GM12878 (cell line): Measurements from ENCODE around the gene GSK3A. TPM values are rescaled to one million over a fixed set of nuclear protein-coding genes. Genes with fewer than 3 reads are reported as not detected.

ENCODE experiments used
- ATAC-seq: fragments of 200-7000 bp; cut with Tn5 transposase; 3 replicates; pipeline ENCODE4 v1.9.1; 2020; ENCODE audit warnings: mild to moderate bottlenecking, moderate library complexity
- BruUV-seq: library from RNA; stranded (reverse); fragments of 400-500 nt; replicated peaks from 2 replicates; lab custom pipeline; 2021; lab: Mats Ljungman, UMichigan
- CTCF ChIA-PET: fragments of 300-600 bp; sonication (Branson Sonifier 250); formaldehyde crosslinking; extraction: SDS; loops from one replicate; lab custom pipeline; 2021; ENCODE audit warnings: inconsistent platforms; lab: Yijun Ruan, JAX
- POLR2A ChIA-PET: fragments of 350-600 bp; formaldehyde crosslinking; extraction: SDS; loops from one replicate; lab custom pipeline; 2021; ENCODE audit warnings: inconsistent platforms; lab: Charles Lee
- RAD21 ChIA-PET: fragments of 300-600 bp; sonication (Branson Sonifier 250); formaldehyde crosslinking; loops from one replicate; lab custom pipeline; 2023; ENCODE audit warnings: antibody characterized with exemption; ENCODE audit not compliant: unreplicated experiment; lab: Charles Lee
- SMC1A ChIA-PET: fragments of 300-600 bp; sonication (Branson Sonifier 250); formaldehyde crosslinking; loops from one replicate; lab custom pipeline; 2023; ENCODE audit not compliant: unreplicated experiment, uncharacterized antibody; lab: Charles Lee
- DNase-seq: peaks from one replicate; pipeline ENCODE4 v3.0.0-alpha.2; 2011; ENCODE audit warnings: low read depth, low spot score
- FAIRE-seq: peaks from 3 replicates; lab custom pipeline; 2011; peaks lifted over from hg19 to GRCh38; lab: Jason Lieb, UNC
- H2AFZ ChIP-seq: 2 replicates; pipeline ENCODE4 v1.6.0; 2011; ENCODE audit warnings: low read depth, low read length, control low read depth; ENCODE audit not compliant: control insufficient read depth
- H3K27ac ChIP-seq: 2 replicates; pipeline ENCODE4 v1.5.1; 2011; ENCODE audit warnings: control low read depth; ENCODE audit not compliant: control insufficient read depth, insufficient read depth
- H3K27me3 ChIP-seq, 2 experiments: replicated peaks in 1 of 2; 2 replicates each; pipeline versions ENCODE4 v1.6.0 to v1.6.1; 2011; ENCODE audit warnings: low read length in 1 of 2; ENCODE audit not compliant: control insufficient read depth in 2 of 2, insufficient read depth in 2 of 2
- H3K36me3 ChIP-seq, 2 experiments: 2 replicates each; pipeline ENCODE4 v1.5.1; 2011; ENCODE audit warnings: low read length in 1 of 2; ENCODE audit not compliant: control insufficient read depth in 2 of 2, insufficient read depth in 2 of 2
- H3K4me1 ChIP-seq: 2 replicates; pipeline ENCODE4 v1.6.1; 2011; ENCODE audit warnings: mild to moderate bottlenecking, low read length, moderate library complexity, mixed read lengths; ENCODE audit not compliant: control insufficient read depth, insufficient read depth
- H3K4me2 ChIP-seq: 2 replicates; pipeline ENCODE4 v1.6.0; 2011; ENCODE audit warnings: control low read depth; ENCODE audit not compliant: control insufficient read depth, insufficient read depth
- H3K4me3 ChIP-seq: fragments of 200-600 bp; sonication (generic); 2 replicates; pipeline ENCODE4 v1.5.1; 2016
- H3K79me2 ChIP-seq: 2 replicates; pipeline ENCODE4 v1.6.0; 2011; ENCODE audit warnings: low read length; ENCODE audit not compliant: control insufficient read depth, insufficient read depth
- H3K9ac ChIP-seq: 2 replicates; pipeline ENCODE4 v1.8.0; 2011; ENCODE audit warnings: low read length, control low read depth, mixed read lengths; ENCODE audit not compliant: control insufficient read depth, insufficient read depth
- H3K9me3 ChIP-seq: replicated peaks from 3 replicates; pipeline ENCODE4 v1.5.1; 2011; ENCODE audit warnings: mild to moderate bottlenecking, low read length; ENCODE audit not compliant: control insufficient read depth, insufficient read depth
- H4K20me1 ChIP-seq: 2 replicates; pipeline ENCODE4 v1.6.0; 2011; ENCODE audit not compliant: control insufficient read depth, insufficient read depth
- CHD2 ChIP-seq: IDR thresholded peaks from 2 replicates; pipeline ENCODE4 v1.6.1; 2011; ENCODE audit warnings: low read depth, low read length, improper control_type of control experiment, borderline replicate concordance
- EGR1 ChIP-seq, 2 experiments: IDR thresholded peaks; 1 replicate in 1 of 2; 2 replicates in 1 of 2; pipeline ENCODE4 v1.6.1; 2011 to 2012; ENCODE audit warnings: low read depth in 2 of 2, low read length in 2 of 2, borderline replicate concordance in 1 of 2, mild to moderate bottlenecking in 1 of 2, moderate library complexity in 1 of 2
- GATAD2B ChIP-seq: fragments of 450-650 bp; conservative IDR thresholded peaks from 2 replicates; pipeline ENCODE4 v1.6.1; 2017; ENCODE audit warnings: low read depth, mild to moderate bottlenecking, moderate library complexity
- IKZF2 ChIP-seq, 2 experiments: fragments of 450-650 bp; IDR thresholded peaks; 2 replicates each; pipeline ENCODE4 v1.6.1; 2017; ENCODE audit warnings: mild to moderate bottlenecking in 2 of 2, moderate library complexity in 2 of 2
- MEF2A ChIP-seq: IDR thresholded peaks from 2 replicates; pipeline ENCODE4 v1.6.1; 2011; ENCODE audit warnings: low read depth, mild to moderate bottlenecking, low read length, moderate library complexity; ENCODE audit not compliant: insufficient read depth
- NBN ChIP-seq: fragments of 450-650 bp; IDR thresholded peaks from 2 replicates; pipeline ENCODE4 v1.6.1; 2016
- NFXL1 ChIP-seq: fragments of 450-650 bp; IDR thresholded peaks from 2 replicates; pipeline ENCODE4 v1.6.1; 2017; ENCODE audit warnings: antibody characterized with exemption, mild to moderate bottlenecking, borderline replicate concordance
- NFYB ChIP-seq: IDR thresholded peaks from 2 replicates; pipeline ENCODE4 v1.6.1; 2011; ENCODE audit warnings: low read depth, mild to moderate bottlenecking, low read length, improper control_type of control experiment, moderate library complexity; ENCODE audit not compliant: insufficient read depth
- PAX5 ChIP-seq: IDR thresholded peaks from 2 replicates; pipeline ENCODE4 v1.6.1; 2011; ENCODE audit warnings: low read depth, low read length, borderline replicate concordance
- RFX5 ChIP-seq: IDR thresholded peaks from 2 replicates; pipeline ENCODE4 v1.6.1; 2011; ENCODE audit warnings: low read depth, low read length, improper control_type of control experiment
- SREBF1 ChIP-seq: IDR thresholded peaks from 2 replicates; pipeline ENCODE4 v1.6.1; 2012; ENCODE audit warnings: mild to moderate bottlenecking, low read length
- TCF7 ChIP-seq: IDR thresholded peaks from 2 replicates; pipeline ENCODE4 v1.6.1; 2014; ENCODE audit warnings: antibody characterized with exemption, borderline replicate concordance
- YBX1 ChIP-seq: fragments of 450-650 bp; IDR thresholded peaks from 2 replicates; pipeline ENCODE4 v1.6.1; 2016; ENCODE audit warnings: antibody characterized with exemption
- YY1 ChIP-seq: IDR thresholded peaks from 2 replicates; pipeline ENCODE4 v1.6.1; 2011; ENCODE audit warnings: low read depth, mild to moderate bottlenecking, low read length
- WGBS: methylation state at CpG from one replicate; pipeline ENCODE4 v1.1.6; 2016; ENCODE audit warnings: low lambda C conversion rate; ENCODE audit not compliant: insufficient replicate concordance, insufficient coverage; ENCODE audit errors: missing lambda C conversion rate; 5-methylcytosine and 5-hydroxymethylcytosine counted together
- in situ Hi-C: fragments of 300-500 bp; cut with MboI; formaldehyde crosslinking; loops from 9 replicates; pipeline ENCODE4 v1.14.3; 2018; ENCODE audit warnings: mixed read lengths
- intact Hi-C: fragments of 100-400 bp; cut with micrococcal nuclease; formaldehyde crosslinking; loops from one replicate; pipeline ENCODE4 v1.14.2; 2022; ENCODE audit not compliant: unreplicated experiment
- polyA plus RNA-seq, 11 experiments: library from polyadenylated mRNA; depleted of rRNA in 4 of 11; unstranded in 6 of 11; stranded (reverse) in 5 of 11; fragments of >200 nt; fragmentation: Nextera tagmentation in 4 of 11; fragmentation: Illumina TruSeq in 1 of 11; extraction: Ambion mirVana in 4 of 11; extraction: Trizol in 1 of 11; gene quantifications; 1 replicate in 1 of 11; 2 replicates in 10 of 11; pipeline versions ENCODE4 v1.2.1 to v1.2.3, GENCODE V29; 2011 to 2016; ENCODE audit warnings: inconsistent platforms in 2 of 11, missing spikeins in 2 of 11, low read depth in 1 of 11
- total RNA-seq, 4 experiments: library from RNA; depleted of rRNA in 3 of 4; stranded (reverse); fragments of >200 nt in 3 of 4; fragmentation: Illumina TruSeq in 1 of 4; extraction: Trizol in 1 of 4; gene quantifications; 2 replicates each; pipeline versions ENCODE4 v1.2.1 to v1.2.3, GENCODE V29; 2013 to 2021
- TF ChIP-seq, protein P1 (sequence below): fragments of 450-650 bp; IDR thresholded peaks from 2 replicates; pipeline ENCODE4 v1.6.1; 2017; ENCODE audit warnings: mild to moderate bottlenecking
- TF ChIP-seq, protein P2 (sequence below): IDR thresholded peaks from 2 replicates; pipeline ENCODE4 v1.6.1; 2012; ENCODE audit warnings: mild to moderate bottlenecking, low read depth, low read length
- TF ChIP-seq, protein P3 (sequence below), 3 experiments: IDR thresholded peaks in 2 of 3; conservative IDR thresholded peaks in 1 of 3; 2 replicates each; pipeline ENCODE4 v1.5.1; 2011; ENCODE audit warnings: low read depth in 3 of 3, low read length in 3 of 3, mild to moderate bottlenecking in 3 of 3, control low read depth in 2 of 3, moderate library complexity in 2 of 3, inconsistent platforms in 1 of 3, mixed read lengths in 1 of 3; ENCODE audit not compliant: control insufficient read depth in 2 of 3, insufficient read depth in 1 of 3; ENCODE audit errors: extremely low read depth in 1 of 3

GSK3A gene
- total and polyA plus RNA-seq, 10 of the 15 experiments (the other 5 are each of a cell fraction or from before 2014, with no cell fraction given), result 1.00 to 47.9 (median 15.2) TPM

DNA sequence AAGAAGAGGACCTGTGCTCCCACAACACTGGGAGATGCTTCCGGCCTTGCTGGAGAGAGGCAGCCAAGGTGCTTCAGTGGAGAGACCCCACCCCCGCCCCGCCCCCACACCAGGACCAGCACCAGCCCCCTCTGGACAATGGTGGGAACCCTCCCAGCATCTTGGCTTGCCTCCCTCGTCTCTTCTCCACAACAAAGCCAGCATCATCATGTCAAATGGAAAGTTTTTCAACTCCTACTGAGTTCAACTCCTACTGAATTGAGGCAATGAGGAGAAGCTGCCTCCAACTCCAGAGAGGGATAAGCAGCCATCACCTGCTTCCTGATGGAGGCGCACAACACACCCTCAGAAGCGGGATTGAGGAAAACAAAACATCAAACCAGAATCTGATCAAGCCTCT, 37.7 kb downstream of the GSK3A start (continued):
- TF ChIP-seq, protein P1, sequence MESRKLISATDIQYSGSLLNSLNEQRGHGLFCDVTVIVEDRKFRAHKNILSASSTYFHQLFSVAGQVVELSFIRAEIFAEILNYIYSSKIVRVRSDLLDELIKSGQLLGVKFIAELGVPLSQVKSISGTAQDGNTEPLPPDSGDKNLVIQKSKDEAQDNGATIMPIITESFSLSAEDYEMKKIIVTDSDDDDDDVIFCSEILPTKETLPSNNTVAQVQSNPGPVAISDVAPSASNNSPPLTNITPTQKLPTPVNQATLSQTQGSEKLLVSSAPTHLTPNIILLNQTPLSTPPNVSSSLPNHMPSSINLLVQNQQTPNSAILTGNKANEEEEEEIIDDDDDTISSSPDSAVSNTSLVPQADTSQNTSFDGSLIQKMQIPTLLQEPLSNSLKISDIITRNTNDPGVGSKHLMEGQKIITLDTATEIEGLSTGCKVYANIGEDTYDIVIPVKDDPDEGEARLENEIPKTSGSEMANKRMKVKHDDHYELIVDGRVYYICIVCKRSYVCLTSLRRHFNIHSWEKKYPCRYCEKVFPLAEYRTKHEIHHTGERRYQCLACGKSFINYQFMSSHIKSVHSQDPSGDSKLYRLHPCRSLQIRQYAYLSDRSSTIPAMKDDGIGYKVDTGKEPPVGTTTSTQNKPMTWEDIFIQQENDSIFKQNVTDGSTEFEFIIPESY, result no peak
- TF ChIP-seq SREBF1, result no peak

DNA sequence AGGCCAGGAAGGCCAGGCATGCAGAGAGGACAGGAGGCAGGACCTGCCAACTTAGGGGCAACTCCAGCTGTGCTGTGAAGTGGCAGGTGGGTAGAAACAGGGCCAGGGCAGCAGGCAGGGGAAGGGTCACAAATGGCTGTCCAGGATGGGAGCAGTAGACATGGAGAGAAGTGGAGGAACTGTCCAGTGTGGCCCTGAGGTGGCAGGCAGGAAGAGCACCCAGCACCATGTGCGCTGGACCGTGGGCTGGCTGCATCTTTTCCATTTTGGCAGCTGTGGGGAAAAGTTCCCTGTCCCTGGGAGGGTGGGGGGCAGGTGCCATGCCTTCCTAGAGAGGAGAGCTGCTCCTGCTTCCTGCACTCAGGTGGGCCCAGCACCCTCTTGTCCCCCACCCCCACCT, 38.7 kb downstream of the GSK3A start:
- no peak overlapping the region for H3K4me3 ChIP-seq
- H3K9me3 ChIP-seq, result no peaks in the 10 kb centered on the region
- no TSS peak for BruUV-seq
- no peak overlapping the region for H2AFZ ChIP-seq
- H3K4me2 ChIP-seq, result no peak overlapping the region
- ChIA-PET RAD21 (no interaction called here), POLR2A (no interaction called here), SMC1A (interaction anchor here (3.6 kb wide), 1 partner anchor 13 kb away, joined by 19 read pairs; the partner anchor contains the start of gene DEDD2), CTCF (interaction anchor here (1.3 kb wide), 1 partner anchor 17 kb away, joined by 3 read pairs; no protein-coding TSS in a partner anchor)
- peaks cover 45% of the 10 kb centered on the region for H3K4me1 ChIP-seq
- no peaks in the 10 kb centered on the region for H4K20me1 ChIP-seq
- H3K36me3 ChIP-seq, result peaks cover 21 to 36% of the 10 kb centered on the region in 2 experiments
- 91% methylated on average over 2 of the region's 2 CpGs for WGBS
- no peak overlapping the region for H3K9ac ChIP-seq
- in situ Hi-C loops, result no loop called here
- intact Hi-C loops, result no loop called here
- no peaks in the 10 kb centered on the region for H3K27me3 ChIP-seq
- H3K79me2 ChIP-seq, result peaks cover 9% of the 10 kb centered on the region
- no peak overlapping the region for H3K27ac ChIP-seq
- FAIRE-seq, result no peak
- ATAC-seq, result no peak
- no peak for DNase-seq
- TF ChIP-seq NFXL1 (no peak), EGR1 (IDR thresholded peaks at IDR 0.05; ENCODE audit: borderline replicate concordance in 1 of 2, low read depth in 2 of 2, low read length in 2 of 2) (no peak), TCF7 (no peak), CHD2 (no peak), NFYB (no peak), RFX5 (no peak), MEF2A (no peak), YY1 (no peak), PAX5 (peak; percentile 100), NBN (no peak), YBX1 (no peak), IKZF2 (IDR thresholded peaks at IDR 0.05) (no peak), GATAD2B (no peak)
- TF ChIP-seq, protein P2, sequence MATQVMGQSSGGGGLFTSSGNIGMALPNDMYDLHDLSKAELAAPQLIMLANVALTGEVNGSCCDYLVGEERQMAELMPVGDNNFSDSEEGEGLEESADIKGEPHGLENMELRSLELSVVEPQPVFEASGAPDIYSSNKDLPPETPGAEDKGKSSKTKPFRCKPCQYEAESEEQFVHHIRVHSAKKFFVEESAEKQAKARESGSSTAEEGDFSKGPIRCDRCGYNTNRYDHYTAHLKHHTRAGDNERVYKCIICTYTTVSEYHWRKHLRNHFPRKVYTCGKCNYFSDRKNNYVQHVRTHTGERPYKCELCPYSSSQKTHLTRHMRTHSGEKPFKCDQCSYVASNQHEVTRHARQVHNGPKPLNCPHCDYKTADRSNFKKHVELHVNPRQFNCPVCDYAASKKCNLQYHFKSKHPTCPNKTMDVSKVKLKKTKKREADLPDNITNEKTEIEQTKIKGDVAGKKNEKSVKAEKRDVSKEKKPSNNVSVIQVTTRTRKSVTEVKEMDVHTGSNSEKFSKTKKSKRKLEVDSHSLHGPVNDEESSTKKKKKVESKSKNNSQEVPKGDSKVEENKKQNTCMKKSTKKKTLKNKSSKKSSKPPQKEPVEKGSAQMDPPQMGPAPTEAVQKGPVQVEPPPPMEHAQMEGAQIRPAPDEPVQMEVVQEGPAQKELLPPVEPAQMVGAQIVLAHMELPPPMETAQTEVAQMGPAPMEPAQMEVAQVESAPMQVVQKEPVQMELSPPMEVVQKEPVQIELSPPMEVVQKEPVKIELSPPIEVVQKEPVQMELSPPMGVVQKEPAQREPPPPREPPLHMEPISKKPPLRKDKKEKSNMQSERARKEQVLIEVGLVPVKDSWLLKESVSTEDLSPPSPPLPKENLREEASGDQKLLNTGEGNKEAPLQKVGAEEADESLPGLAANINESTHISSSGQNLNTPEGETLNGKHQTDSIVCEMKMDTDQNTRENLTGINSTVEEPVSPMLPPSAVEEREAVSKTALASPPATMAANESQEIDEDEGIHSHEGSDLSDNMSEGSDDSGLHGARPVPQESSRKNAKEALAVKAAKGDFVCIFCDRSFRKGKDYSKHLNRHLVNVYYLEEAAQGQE, result peak; percentile 91
- TF ChIP-seq, protein P3, sequence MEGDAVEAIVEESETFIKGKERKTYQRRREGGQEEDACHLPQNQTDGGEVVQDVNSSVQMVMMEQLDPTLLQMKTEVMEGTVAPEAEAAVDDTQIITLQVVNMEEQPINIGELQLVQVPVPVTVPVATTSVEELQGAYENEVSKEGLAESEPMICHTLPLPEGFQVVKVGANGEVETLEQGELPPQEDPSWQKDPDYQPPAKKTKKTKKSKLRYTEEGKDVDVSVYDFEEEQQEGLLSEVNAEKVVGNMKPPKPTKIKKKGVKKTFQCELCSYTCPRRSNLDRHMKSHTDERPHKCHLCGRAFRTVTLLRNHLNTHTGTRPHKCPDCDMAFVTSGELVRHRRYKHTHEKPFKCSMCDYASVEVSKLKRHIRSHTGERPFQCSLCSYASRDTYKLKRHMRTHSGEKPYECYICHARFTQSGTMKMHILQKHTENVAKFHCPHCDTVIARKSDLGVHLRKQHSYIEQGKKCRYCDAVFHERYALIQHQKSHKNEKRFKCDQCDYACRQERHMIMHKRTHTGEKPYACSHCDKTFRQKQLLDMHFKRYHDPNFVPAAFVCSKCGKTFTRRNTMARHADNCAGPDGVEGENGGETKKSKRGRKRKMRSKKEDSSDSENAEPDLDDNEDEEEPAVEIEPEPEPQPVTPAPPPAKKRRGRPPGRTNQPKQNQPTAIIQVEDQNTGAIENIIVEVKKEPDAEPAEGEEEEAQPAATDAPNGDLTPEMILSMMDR (IDR thresholded peaks at IDR 0.05 in 2 of 3, conservative IDR thresholded peaks at IDR 0.05 in 1 of 3; ENCODE audit: control insufficient read depth in 2 of 3, extremely low read depth in 1 of 3, insufficient read depth in 1 of 3, low read depth in 3 of 3, low read length in 3 of 3), result no peak
